Measurements from ENCODE around the gene PTCRA.
"Not testable (repeated sequence)": the region's sequence is repeated elsewhere in the genome, so short reads cannot be mapped to it uniquely, and the experiment has no call there.

PTCRA gene

DNA sequence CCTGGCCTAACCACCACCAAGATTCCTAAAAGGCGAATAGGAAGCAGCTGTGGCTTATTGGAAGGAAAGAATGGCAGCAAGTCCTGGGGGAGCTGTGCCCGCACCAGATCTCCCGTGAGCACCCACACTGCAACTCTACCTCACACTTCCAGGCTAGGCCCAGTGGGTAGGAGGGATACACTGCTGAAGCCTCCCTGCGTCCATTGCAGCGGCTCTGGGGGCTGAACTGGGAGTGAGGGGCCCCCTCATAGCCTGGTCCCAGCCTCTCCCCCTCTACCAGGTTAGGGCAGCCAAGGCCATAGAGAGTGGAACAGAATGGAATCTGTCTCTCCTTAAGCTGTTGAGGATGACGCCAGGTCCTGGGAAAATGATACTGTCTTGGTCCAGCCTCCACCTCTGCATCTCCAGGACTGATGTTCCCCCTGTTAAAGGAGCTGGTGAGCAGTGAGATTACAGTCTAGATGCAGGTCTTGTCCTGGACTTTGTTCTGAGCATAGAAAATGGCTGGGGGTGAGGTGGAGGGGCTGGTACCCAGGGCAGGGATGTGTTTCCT is 24.7 kb downstream of the PTCRA start:
- DNase-seq (ENCODE audit: low read depth): no peak

GRCh38 chr6:42941356-42941755 is 25.5 kb downstream of the PTCRA start:
- not testable (repeated sequence) for DNase-seq (ENCODE audit: low read depth)

- no peak for DNase-seq (ENCODE audit: low read depth)
Observed at GRCh38 chr6:42942444-42942843, 26.6 kb downstream of the PTCRA start.

- no peak for DNase-seq (ENCODE audit: low read depth)
Observed at GRCh38 chr6:42947950-42948349, 32.1 kb downstream of the PTCRA start.

GRCh38 chr6:42952389-42952788 is 36.5 kb downstream of the PTCRA start:
- no peak for DNase-seq (ENCODE audit: low read depth)

- not testable (repeated sequence) for DNase-seq (ENCODE audit: low read depth)
Observed at GRCh38 chr6:42954405-42954804, 38.6 kb downstream of the PTCRA start.

GRCh38 chr6:42958125-42958524 is 42.3 kb downstream of the PTCRA start:
- no peak for DNase-seq (ENCODE audit: low read depth)

DNA sequence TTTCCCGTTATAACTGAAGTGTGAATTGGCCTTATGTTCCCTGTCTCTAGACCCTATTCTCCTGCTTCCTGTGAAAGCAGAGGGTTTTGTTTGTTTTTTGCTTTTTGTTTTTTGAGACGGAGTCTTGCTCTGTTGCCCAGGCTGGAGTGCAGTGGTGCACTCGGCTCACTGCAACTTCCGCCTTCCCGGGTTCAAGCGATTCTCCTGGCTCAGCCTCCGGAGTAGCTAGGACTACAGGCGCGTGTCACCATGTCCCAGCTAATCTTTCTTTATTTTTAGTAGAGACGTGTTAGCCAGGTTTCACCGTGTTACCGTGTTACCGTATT is 44.0 kb downstream of the PTCRA start:
- no peak for DNase-seq (ENCODE audit: low read depth)

GRCh38 chr6:42960243-42961019 is 44.6 kb downstream of the PTCRA start, which contains the start of gene GNMT:
Gene GNMT, plus strand, starts transcription at chr6:42960754. Its CDS starts 14 bp downstream, at chr6:42960768.
- no peak for DNase-seq (ENCODE audit: low read depth)

DNA sequence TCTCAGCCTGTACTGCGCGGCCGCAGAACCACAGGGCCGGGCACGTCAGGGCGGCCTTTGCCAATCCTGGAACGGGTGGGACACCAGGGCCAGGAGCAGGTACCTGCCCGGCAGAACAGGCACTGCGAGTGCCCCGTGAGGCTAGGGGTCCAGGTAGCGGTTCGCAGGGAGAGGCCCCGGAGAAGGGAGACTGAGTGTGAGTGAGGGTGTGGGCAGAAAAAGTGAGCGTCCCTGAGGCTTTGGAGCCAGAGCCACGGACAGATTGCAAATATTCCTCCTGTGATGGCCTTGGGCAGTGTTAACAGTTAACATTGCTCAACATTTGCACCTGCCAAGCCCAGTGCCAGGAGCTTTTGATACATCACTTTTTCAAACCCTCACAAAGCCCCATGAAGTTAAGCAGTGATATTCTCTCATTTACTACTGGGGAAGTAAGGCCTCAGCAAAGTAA is 45.2 kb downstream of the PTCRA start:
- DNase-seq (ENCODE audit: low read depth): no peak

DNA sequence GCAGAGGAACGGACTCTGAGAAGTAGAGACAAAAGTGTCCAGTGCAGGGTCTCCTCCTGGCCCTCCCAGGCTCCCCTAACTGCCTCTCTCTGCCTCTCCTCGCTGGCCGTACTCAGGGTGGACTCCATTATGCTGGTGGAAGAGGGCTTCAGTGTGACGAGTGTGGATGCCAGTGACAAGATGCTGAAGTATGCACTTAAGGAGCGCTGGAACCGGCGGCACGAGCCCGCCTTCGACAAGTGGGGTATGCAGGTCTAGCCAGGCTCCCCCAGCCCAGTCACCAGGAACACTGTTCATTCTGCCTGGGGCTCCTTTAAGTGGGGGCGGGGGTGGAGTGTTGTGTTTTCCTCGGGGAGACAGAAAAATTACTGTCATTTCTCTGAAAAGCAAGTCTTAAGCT is 46.2 kb downstream of the PTCRA start:
- DNase-seq (ENCODE audit: low read depth): no peak

GRCh38 chr6:42962502-42963178 is 46.8 kb downstream of the PTCRA start:
- DNase-seq (ENCODE audit: low read depth): no peak

DNA sequence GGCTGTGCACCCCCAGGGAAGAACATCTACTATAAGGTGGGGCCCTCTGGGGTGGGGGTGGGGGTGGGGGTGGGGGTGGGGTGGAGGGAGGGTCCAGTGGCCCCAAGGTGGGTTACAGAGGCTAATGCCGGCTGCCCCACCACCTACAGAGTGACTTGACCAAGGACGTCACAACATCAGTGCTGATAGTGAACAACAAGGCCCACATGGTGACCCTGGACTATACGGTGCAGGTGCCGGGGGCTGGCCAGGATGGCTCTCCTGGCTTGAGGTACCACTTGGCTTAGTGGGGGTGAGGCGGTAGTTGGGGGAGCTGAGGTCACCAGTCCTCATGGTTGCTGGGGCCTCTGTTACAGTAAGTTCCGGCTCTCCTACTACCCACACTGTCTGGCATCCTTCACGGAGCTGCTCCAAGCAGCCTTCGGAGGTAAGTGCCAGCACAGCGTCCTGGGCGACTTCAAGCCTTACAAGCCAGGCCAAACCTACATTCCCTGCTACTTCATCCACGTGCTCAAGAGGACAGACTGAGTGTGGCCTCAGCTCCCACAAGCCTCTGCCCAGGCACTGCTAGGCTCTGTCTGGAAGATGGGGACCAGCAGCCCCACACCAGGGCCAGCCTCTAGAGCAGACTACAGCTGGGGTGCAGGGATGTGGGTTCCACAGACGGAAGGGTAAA is 47.5 kb downstream of the PTCRA start:
- no peak for DNase-seq (ENCODE audit: low read depth)

DNA sequence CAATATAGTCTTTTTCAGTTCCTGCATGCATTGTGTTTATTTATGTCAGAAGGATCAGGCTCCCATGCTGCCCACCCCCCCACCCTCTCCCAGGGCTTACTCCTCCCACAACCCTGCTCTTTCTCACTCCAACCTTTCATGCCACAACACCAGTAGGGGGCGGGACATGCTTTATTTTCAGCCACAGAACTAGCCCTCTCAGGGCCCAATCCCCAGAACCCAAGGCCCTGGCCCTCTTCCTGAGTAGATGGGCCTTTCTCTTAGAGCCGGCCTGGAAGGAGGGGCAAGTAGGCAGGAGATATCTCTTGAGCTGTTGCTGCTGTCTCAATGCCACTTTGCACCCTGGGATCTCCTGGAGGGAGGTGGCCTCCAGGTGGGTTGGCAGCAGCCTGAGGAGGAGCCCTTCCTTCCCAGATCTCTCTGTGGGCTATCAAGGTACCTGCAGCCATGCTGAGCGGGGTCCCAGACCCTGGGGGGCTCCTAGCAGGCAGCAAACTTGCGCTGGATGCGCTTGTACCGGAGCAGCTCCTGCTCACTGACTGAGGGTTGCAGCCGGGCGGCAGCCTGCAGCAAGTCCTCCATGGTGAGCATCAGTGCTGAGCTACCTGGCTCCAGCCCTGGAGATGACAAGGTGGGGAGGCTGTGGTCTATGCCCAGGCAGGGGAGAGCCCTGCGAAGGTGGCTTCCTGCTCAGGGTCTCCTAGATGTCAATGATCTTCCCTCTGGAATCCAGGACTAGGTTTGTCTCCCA is 48.2 kb downstream of the PTCRA start:
- no peak for DNase-seq (ENCODE audit: low read depth)

DNA sequence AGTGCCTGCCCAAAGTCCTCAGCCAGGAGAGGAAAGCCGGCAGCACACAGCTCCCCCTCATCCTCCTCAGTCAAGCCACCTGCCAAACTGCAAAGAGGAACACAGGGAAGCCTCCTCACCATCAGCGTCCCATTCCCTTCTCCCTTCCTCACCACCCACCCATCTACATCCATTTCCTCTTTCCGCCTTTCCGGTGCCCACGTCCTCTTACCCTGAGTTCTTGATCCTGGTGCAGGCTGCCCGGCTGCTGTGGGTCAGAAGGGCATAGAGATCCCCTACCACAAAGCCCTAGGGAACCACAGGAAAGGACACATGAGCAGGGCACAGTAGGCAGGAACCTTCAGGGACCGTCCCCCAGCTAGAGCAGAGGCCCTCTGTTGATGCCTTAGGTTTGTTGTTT is 50.7 kb downstream of the PTCRA start:
- DNase-seq (ENCODE audit: low read depth): no peak

GRCh38 chr6:42967228-42967627 is 51.4 kb downstream of the PTCRA start:
- DNase-seq (ENCODE audit: low read depth): no peak

- DNase-seq (ENCODE audit: low read depth): no peak
Observed at GRCh38 chr6:42968126-42968701, 52.4 kb downstream of the PTCRA start.

DNA sequence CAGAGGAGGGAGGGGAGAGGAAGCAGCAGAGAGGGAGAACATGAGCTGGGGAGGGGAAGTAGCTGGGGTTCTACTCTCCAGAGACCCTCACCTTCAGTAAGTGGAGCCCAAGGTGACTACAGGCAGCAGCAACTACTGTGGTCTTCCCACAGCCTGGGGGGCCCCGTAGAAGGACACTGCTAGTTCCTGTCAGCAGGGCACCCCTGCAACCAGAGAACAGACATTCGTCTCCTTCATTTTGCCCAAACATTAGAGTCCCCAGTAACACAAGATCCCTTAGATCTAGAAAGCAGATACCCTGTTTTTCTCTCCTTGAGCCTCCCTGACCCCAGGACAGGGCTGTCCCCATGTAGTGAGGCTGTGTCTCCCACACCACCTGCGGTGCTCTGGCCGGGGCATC is 52.9 kb downstream of the PTCRA start:
- DNase-seq (ENCODE audit: low read depth): no peak

GRCh38 chr6:42969431-42969830 is 53.6 kb downstream of the PTCRA start:
- DNase-seq (ENCODE audit: low read depth): no peak

GRCh38 chr6:42969934-42970333 is 54.1 kb downstream of the PTCRA start:
- no peak for DNase-seq (ENCODE audit: low read depth)

GRCh38 chr6:42970871-42971612 is 55.2 kb downstream of the PTCRA start:
- DNase-seq (ENCODE audit: low read depth): no peak

Data from fibroblast of gingiva (primary cell).